DOHH2 (cell line): ENCODE measurements around the gene FUT6.

Experiments
- H3F3A ChIP-seq: fragments of 200-600 bp; sonication (generic), shearing (Covaris generic); 2 replicates; pipeline ENCODE4 v1.6.0; 2016; ENCODE audit warnings: antibody characterized with exemption, mild to moderate bottlenecking; ENCODE audit not compliant: control insufficient read depth, insufficient read depth
- H3K27ac ChIP-seq: fragments of 200-600 bp; sonication (generic); 2 replicates; pipeline ENCODE4 v1.5.1; 2014; ENCODE audit warnings: low read depth, mild to moderate bottlenecking, low read length, moderate library complexity
- H3K27me3 ChIP-seq: fragments of 200-600 bp; sonication (generic); 2 replicates; pipeline ENCODE4 v1.6.1; 2014; ENCODE audit warnings: mild to moderate bottlenecking, low read length, mixed read lengths; ENCODE audit not compliant: control insufficient read depth
- H3K36me3 ChIP-seq: fragments of 200-600 bp; sonication (generic); 2 replicates; pipeline ENCODE4 v1.6.1; 2014; ENCODE audit warnings: mild to moderate bottlenecking, low read length, moderate library complexity, mixed read lengths; ENCODE audit not compliant: control insufficient read depth
- H3K4me1 ChIP-seq: fragments of 200-600 bp; sonication (generic); 2 replicates; pipeline ENCODE4 v1.6.1; 2014; ENCODE audit warnings: mild to moderate bottlenecking, low read length, mixed read lengths; ENCODE audit not compliant: control insufficient read depth
- H3K4me2 ChIP-seq: fragments of 200-600 bp; sonication (generic); 2 replicates; pipeline ENCODE4 v1.6.0; 2014; ENCODE audit warnings: mild to moderate bottlenecking, low read length, moderate library complexity
- H3K4me3 ChIP-seq: fragments of 200-600 bp; sonication (generic); 2 replicates; pipeline ENCODE4 v1.5.1; 2014; ENCODE audit warnings: mild to moderate bottlenecking, low read length, mixed read lengths
- H3K79me2 ChIP-seq: fragments of 200-600 bp; sonication (generic); 2 replicates; pipeline ENCODE4 v1.6.1; 2014; ENCODE audit warnings: mild to moderate bottlenecking, low read length, mixed read lengths; ENCODE audit not compliant: control insufficient read depth
- H3K9me2 ChIP-seq: fragments of 200-600 bp; sonication (generic); replicated peaks from 2 replicates; pipeline ENCODE4 v1.6.1; 2014; ENCODE audit warnings: mild to moderate bottlenecking, low read length, mixed read lengths; ENCODE audit not compliant: control insufficient read depth
- H3K9me3 ChIP-seq: fragments of 200-600 bp; sonication (generic); 2 replicates; pipeline ENCODE4 v1.6.1; 2014; ENCODE audit warnings: antibody characterized with exemption, low read length, mixed read lengths; ENCODE audit not compliant: control insufficient read depth, insufficient read depth
- H4K20me1 ChIP-seq: fragments of 200-600 bp; sonication (generic); 2 replicates; pipeline ENCODE4 v1.6.0; 2014; ENCODE audit warnings: low read depth, mild to moderate bottlenecking, antibody characterized with exemption, low read length, moderate library complexity; ENCODE audit not compliant: control insufficient read depth, insufficient read depth
- EZH2phosphoT487 ChIP-seq: fragments of 200-600 bp; sonication (generic); IDR thresholded peaks from 2 replicates; pipeline ENCODE4 v1.6.1; 2017; ENCODE audit warnings: borderline replicate concordance, mild to moderate bottlenecking, antibody characterized with exemption, low read length, moderate library complexity, mixed read lengths
- TF ChIP-seq, protein P1 (sequence below): fragments of 200-600 bp; sonication (generic); IDR thresholded peaks from one replicate; pipeline ENCODE4 v1.5.1; 2014; ENCODE audit warnings: antibody characterized with exemption, mild to moderate bottlenecking, low read depth, low read length; ENCODE audit not compliant: poor library complexity, severe bottlenecking

The FUT6 gene

DNA sequence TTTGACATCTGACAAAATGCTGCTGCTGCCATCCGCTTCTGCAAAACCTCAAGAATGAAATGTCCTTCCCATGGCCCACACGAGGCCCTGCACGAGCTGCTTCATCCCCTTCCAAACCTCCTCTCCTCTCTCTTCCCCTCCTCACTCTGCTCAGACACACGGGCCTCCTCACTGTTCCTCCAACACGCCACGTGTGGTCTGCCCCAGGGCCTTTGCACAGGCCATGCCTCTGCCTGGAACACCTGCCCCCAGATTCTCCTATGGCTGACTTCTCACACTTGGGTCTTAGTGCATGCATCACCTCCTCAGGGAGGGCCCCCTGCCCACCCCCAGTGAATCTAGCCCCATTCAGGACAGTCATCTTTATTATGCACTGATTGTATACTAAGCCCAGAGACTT lies 18.7 kb downstream of the FUT6 start:
- Histone ChIP-seq H3K4me3 (no peak overlapping the region), H3K4me2 (no peak overlapping the region), H3K4me1 (peaks cover 6% of the 10 kb centered on the region), H3K9me2 (no peaks in the 10 kb centered on the region), H3F3A (no peaks in the 10 kb centered on the region), H3K27ac (no peak overlapping the region), H3K9me3 (no peaks in the 10 kb centered on the region), H4K20me1 (no peaks in the 10 kb centered on the region), H3K79me2 (no peaks in the 10 kb centered on the region), H3K36me3 (no peaks in the 10 kb centered on the region), H3K27me3 (no peaks in the 10 kb centered on the region)
- TF ChIP-seq, protein P1, sequence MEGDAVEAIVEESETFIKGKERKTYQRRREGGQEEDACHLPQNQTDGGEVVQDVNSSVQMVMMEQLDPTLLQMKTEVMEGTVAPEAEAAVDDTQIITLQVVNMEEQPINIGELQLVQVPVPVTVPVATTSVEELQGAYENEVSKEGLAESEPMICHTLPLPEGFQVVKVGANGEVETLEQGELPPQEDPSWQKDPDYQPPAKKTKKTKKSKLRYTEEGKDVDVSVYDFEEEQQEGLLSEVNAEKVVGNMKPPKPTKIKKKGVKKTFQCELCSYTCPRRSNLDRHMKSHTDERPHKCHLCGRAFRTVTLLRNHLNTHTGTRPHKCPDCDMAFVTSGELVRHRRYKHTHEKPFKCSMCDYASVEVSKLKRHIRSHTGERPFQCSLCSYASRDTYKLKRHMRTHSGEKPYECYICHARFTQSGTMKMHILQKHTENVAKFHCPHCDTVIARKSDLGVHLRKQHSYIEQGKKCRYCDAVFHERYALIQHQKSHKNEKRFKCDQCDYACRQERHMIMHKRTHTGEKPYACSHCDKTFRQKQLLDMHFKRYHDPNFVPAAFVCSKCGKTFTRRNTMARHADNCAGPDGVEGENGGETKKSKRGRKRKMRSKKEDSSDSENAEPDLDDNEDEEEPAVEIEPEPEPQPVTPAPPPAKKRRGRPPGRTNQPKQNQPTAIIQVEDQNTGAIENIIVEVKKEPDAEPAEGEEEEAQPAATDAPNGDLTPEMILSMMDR: no peak
- no peak for TF ChIP-seq EZH2phosphoT487

DNA sequence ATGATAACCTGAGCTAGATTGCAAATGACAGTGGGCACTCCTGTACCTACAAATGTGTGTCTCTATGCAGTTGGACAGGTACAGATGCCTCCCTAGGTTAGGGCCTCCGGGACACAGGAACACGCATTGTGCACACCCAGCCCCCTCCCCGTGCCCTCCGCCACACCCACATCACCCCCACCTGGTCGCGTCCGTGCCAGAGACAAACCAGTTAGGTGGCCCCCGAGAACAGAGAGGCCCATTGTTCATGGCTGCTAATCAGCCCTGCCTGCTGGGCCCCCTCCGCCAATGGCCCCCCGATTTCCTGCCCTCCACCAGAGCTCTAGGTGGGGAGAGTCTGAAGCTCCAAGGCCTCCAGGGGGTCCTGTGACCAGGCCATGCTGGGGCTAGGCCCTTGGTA lies 20.9 kb downstream of the FUT6 start:
- Histone ChIP-seq H3K27me3 (no peaks in the 10 kb centered on the region), H3K36me3 (no peaks in the 10 kb centered on the region), H3F3A (no peaks in the 10 kb centered on the region), H3K9me3 (no peaks in the 10 kb centered on the region), H3K4me3 (no peak overlapping the region), H4K20me1 (no peaks in the 10 kb centered on the region), H3K4me2 (no peak overlapping the region), H3K4me1 (peaks cover 6% of the 10 kb centered on the region), H3K9me2 (no peaks in the 10 kb centered on the region), H3K27ac (no peak overlapping the region), H3K79me2 (no peaks in the 10 kb centered on the region)
- TF ChIP-seq, protein P1: no peak
- no peak for TF ChIP-seq EZH2phosphoT487

DNA sequence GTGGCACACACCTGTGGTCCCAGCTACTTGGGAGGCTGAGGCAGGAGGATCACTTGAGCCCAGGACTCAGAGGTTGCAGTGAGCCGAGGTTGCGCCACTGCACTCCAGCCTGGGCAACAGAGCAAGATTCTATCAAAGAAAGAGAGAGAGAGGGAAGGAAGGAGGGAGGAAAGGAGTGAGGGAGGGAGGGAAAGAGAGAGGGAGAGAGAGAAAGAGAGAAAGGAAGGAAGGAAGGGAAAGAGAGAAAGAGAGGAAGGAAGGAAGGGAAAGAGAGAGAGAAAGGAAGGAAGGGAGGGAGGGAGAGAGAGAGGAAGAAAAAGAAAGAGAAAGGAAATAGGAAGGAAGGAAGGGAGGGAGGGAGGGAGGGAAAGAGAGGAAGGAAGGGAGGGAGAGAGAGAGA lies 22.3 kb downstream of the FUT6 start:
- no peaks in the 10 kb centered on the region for H4K20me1 ChIP-seq
- H3K9me2 ChIP-seq: no peaks in the 10 kb centered on the region
- no peak overlapping the region for H3K4me3 ChIP-seq
- no peaks in the 10 kb centered on the region for H3K27me3 ChIP-seq
- H3K4me1 ChIP-seq: peaks cover 6% of the 10 kb centered on the region
- no peak overlapping the region for H3K4me2 ChIP-seq
- no peaks in the 10 kb centered on the region for H3K36me3 ChIP-seq
- H3K79me2 ChIP-seq: no peaks in the 10 kb centered on the region
- H3K27ac ChIP-seq: no peak overlapping the region
- TF ChIP-seq EZH2phosphoT487: no peak
- TF ChIP-seq, protein P1: no peak
- no peaks in the 10 kb centered on the region for H3K9me3 ChIP-seq
- no peaks in the 10 kb centered on the region for H3F3A ChIP-seq

DNA sequence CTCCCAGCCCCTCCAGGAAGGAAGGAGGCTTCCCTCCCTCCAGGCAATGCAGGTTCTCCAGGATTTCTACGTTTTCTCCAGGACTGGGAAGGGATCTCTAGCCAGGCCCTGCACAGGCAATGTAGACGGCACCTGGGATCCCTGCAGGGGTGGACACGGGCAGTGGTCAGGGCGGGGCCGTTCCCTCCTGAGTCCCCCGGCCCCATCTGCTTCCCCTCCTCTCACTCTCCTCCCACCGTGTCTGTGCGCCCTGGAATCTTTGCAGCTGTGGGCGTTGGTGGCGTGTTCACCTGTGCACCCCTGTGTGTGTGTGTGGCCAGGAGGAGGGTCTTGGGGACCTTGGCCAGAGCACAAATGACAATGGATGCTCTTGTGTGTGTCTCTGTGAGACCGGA lies 24.7 kb downstream of the FUT6 start:
- Histone ChIP-seq H3K27ac (no peak overlapping the region), H3K4me3 (no peak overlapping the region), H3K9me3 (no peaks in the 10 kb centered on the region), H3F3A (no peaks in the 10 kb centered on the region), H3K79me2 (no peaks in the 10 kb centered on the region), H3K4me1 (no peaks in the 10 kb centered on the region), H3K27me3 (no peaks in the 10 kb centered on the region), H3K36me3 (no peaks in the 10 kb centered on the region), H3K4me2 (no peak overlapping the region), H4K20me1 (no peaks in the 10 kb centered on the region), H3K9me2 (no peaks in the 10 kb centered on the region)
- TF ChIP-seq EZH2phosphoT487: no peak
- TF ChIP-seq, protein P1: no peak
